GM12878 (cell line): Measurements from ENCODE around the gene IL6R. TPM values are rescaled to one million over a fixed set of nuclear protein-coding genes. Genes with fewer than 3 reads are reported as not detected.

Experiments used
- ATF2 ChIP-seq: IDR thresholded peaks from 2 replicates; pipeline ENCODE4 v1.6.1; 2012; ENCODE audit warnings: low read length, inconsistent platforms
- CTCF ChIP-seq, 3 experiments: IDR thresholded peaks in 2 of 3; conservative IDR thresholded peaks in 1 of 3; 2 replicates each; pipeline ENCODE4 v1.5.1; 2011; ENCODE audit warnings: low read depth in 3 of 3, low read length in 3 of 3, mild to moderate bottlenecking in 3 of 3, control low read depth in 2 of 3, moderate library complexity in 2 of 3, inconsistent platforms in 1 of 3, mixed read lengths in 1 of 3; ENCODE audit not compliant: control insufficient read depth in 2 of 3, insufficient read depth in 1 of 3; ENCODE audit errors: extremely low read depth in 1 of 3
- EZH2 ChIP-seq: IDR thresholded peaks from 2 replicates; pipeline ENCODE4 v1.6.1; 2012; ENCODE audit warnings: low read depth, mild to moderate bottlenecking, control low read depth, inconsistent platforms, low read length, borderline replicate concordance; ENCODE audit not compliant: control insufficient read depth
- FOS ChIP-seq: IDR thresholded peaks from 3 replicates; pipeline ENCODE4 v1.6.1; 2011; ENCODE audit warnings: borderline replicate concordance; ENCODE audit not compliant: insufficient read length; ENCODE audit errors: extremely low read depth
- HSF1 ChIP-seq: fragments of 150-350 bp; IDR thresholded peaks from 2 replicates; pipeline ENCODE4 v1.6.1; 2014; ENCODE audit warnings: mild to moderate bottlenecking, low read depth, low read length
- IKZF2 ChIP-seq, 2 experiments: fragments of 450-650 bp; IDR thresholded peaks; 2 replicates each; pipeline ENCODE4 v1.6.1; 2017; ENCODE audit warnings: mild to moderate bottlenecking in 2 of 2, moderate library complexity in 2 of 2
- IRF4 ChIP-seq: IDR thresholded peaks from 2 replicates; pipeline ENCODE4 v1.6.1; 2011; ENCODE audit warnings: low read depth, low read length
- MYC ChIP-seq: IDR thresholded peaks from 2 replicates; pipeline ENCODE4 v1.6.1; 2011; ENCODE audit warnings: mild to moderate bottlenecking, low read length, moderate library complexity, inconsistent platforms; ENCODE audit not compliant: insufficient read depth, insufficient replicate concordance, insufficient read length, severe bottlenecking
- POLR2AphosphoS5 ChIP-seq: IDR thresholded peaks from 2 replicates; pipeline ENCODE4 v1.6.1; 2011; ENCODE audit warnings: mild to moderate bottlenecking, low read length, inconsistent platforms
- RELB ChIP-seq: fragments of 450-650 bp; IDR thresholded peaks from 2 replicates; pipeline ENCODE4 v1.6.1; 2017; ENCODE audit warnings: low read depth, mild to moderate bottlenecking, moderate library complexity
- SMAD5 ChIP-seq: IDR thresholded peaks from 2 replicates; pipeline ENCODE4 v1.6.1; 2016; ENCODE audit warnings: antibody characterized with exemption, low read depth
- SREBF1 ChIP-seq: IDR thresholded peaks from 2 replicates; pipeline ENCODE4 v1.6.1; 2012; ENCODE audit warnings: mild to moderate bottlenecking, low read length
- YY1 ChIP-seq: IDR thresholded peaks from 2 replicates; pipeline ENCODE4 v1.6.1; 2011; ENCODE audit warnings: low read depth, mild to moderate bottlenecking, low read length
- ZNF207 ChIP-seq: fragments of 450-650 bp; IDR thresholded peaks from 2 replicates; pipeline ENCODE4 v1.6.1; 2014; ENCODE audit warnings: antibody characterized with exemption, mild to moderate bottlenecking, borderline replicate concordance
- ZNF622 ChIP-seq: fragments of 450-650 bp; IDR thresholded peaks from 2 replicates; pipeline ENCODE4 v1.6.1; 2017; ENCODE audit warnings: mild to moderate bottlenecking, inconsistent platforms
- polyA plus RNA-seq, 11 experiments: library from polyadenylated mRNA; depleted of rRNA in 4 of 11; unstranded in 6 of 11; stranded (reverse) in 5 of 11; fragments of >200 nt; fragmentation: Nextera tagmentation in 4 of 11; fragmentation: Illumina TruSeq in 1 of 11; extraction: Ambion mirVana in 4 of 11; extraction: Trizol in 1 of 11; gene quantifications; 1 replicate in 1 of 11; 2 replicates in 10 of 11; pipeline versions ENCODE4 v1.2.1 to v1.2.3, GENCODE V29; 2011 to 2016; ENCODE audit warnings: inconsistent platforms in 2 of 11, missing spikeins in 2 of 11, low read depth in 1 of 11
- total RNA-seq, 4 experiments: library from RNA; depleted of rRNA in 3 of 4; stranded (reverse); fragments of >200 nt in 3 of 4; fragmentation: Illumina TruSeq in 1 of 4; extraction: Trizol in 1 of 4; gene quantifications; 2 replicates each; pipeline versions ENCODE4 v1.2.1 to v1.2.3, GENCODE V29; 2013 to 2021
- TF ChIP-seq, protein P1 (sequence below): fragments of 450-650 bp; IDR thresholded peaks from 2 replicates; pipeline ENCODE4 v1.6.1; 2014; ENCODE audit warnings: mild to moderate bottlenecking
- TF ChIP-seq, protein P2 (sequence below): IDR thresholded peaks from 2 replicates; pipeline ENCODE4 v1.6.1; 2012; ENCODE audit warnings: improper control_type of control experiment, low read depth, low read length; ENCODE audit not compliant: insufficient replicate concordance

The IL6R gene
- total and polyA plus RNA-seq, 10 of the 15 experiments (the other 5 are each of a cell fraction or from before 2014, with no cell fraction given) = 1.9 to 43.4 (median 17.5) TPM

DNA sequence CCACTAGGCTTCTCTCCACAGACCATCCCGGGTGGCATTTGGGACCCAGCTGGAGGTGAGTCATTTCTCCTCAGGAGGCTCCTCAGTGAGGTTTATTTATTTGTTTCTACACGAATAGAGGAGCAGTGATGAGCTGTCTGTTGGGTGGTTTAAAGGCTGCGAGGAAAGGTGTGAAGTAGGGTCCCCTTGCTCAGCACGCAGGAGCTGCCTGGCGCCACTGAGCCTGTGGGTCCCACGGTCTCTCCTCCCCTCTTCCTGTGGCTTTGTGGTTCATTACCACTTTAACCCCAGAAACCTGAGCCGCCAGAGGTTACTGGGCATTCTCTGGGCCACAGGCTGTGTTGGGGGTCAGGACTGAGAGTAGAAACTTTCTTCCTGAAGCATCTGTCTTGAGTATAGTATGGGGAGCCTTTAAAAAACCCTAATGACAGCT, 39.9 kb downstream of the IL6R start (continued):
- TF ChIP-seq CTCF (IDR thresholded peaks at IDR 0.05 in 2 of 3, conservative IDR thresholded peaks at IDR 0.05 in 1 of 3; ENCODE audit: control insufficient read depth in 2 of 3, extremely low read depth in 1 of 3, insufficient read depth in 1 of 3, low read depth in 3 of 3, low read length in 3 of 3) (no peak), HSF1 (no peak), RELB (peak; percentile 64), IKZF2 (IDR thresholded peaks at IDR 0.05) (peak; percentile 77 to 82), SMAD5 (no peak), POLR2AphosphoS5 (no peak), YY1 (no peak), EZH2 (no peak), IRF4 (no peak), ZNF207 (no peak), ZNF622 (no peak), MYC (no peak), FOS (no peak), ATF2 (0 out of 2 replicates have a peak, but pooled peaks have one; percentile 41), SREBF1 (no peak)
- TF ChIP-seq, protein P1, sequence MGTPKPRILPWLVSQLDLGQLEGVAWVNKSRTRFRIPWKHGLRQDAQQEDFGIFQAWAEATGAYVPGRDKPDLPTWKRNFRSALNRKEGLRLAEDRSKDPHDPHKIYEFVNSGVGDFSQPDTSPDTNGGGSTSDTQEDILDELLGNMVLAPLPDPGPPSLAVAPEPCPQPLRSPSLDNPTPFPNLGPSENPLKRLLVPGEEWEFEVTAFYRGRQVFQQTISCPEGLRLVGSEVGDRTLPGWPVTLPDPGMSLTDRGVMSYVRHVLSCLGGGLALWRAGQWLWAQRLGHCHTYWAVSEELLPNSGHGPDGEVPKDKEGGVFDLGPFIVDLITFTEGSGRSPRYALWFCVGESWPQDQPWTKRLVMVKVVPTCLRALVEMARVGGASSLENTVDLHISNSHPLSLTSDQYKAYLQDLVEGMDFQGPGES = no peak
- TF ChIP-seq, protein P2, sequence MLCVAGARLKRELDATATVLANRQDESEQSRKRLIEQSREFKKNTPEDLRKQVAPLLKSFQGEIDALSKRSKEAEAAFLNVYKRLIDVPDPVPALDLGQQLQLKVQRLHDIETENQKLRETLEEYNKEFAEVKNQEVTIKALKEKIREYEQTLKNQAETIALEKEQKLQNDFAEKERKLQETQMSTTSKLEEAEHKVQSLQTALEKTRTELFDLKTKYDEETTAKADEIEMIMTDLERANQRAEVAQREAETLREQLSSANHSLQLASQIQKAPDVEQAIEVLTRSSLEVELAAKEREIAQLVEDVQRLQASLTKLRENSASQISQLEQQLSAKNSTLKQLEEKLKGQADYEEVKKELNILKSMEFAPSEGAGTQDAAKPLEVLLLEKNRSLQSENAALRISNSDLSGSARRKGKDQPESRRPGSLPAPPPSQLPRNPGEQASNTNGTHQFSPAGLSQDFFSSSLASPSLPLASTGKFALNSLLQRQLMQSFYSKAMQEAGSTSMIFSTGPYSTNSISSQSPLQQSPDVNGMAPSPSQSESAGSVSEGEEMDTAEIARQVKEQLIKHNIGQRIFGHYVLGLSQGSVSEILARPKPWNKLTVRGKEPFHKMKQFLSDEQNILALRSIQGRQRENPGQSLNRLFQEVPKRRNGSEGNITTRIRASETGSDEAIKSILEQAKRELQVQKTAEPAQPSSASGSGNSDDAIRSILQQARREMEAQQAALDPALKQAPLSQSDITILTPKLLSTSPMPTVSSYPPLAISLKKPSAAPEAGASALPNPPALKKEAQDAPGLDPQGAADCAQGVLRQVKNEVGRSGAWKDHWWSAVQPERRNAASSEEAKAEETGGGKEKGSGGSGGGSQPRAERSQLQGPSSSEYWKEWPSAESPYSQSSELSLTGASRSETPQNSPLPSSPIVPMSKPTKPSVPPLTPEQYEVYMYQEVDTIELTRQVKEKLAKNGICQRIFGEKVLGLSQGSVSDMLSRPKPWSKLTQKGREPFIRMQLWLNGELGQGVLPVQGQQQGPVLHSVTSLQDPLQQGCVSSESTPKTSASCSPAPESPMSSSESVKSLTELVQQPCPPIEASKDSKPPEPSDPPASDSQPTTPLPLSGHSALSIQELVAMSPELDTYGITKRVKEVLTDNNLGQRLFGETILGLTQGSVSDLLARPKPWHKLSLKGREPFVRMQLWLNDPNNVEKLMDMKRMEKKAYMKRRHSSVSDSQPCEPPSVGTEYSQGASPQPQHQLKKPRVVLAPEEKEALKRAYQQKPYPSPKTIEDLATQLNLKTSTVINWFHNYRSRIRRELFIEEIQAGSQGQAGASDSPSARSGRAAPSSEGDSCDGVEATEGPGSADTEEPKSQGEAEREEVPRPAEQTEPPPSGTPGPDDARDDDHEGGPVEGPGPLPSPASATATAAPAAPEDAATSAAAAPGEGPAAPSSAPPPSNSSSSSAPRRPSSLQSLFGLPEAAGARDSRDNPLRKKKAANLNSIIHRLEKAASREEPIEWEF = no peak
